Activated CD4-positive, alpha-beta T cell treated with anti-CD3 and anti-CD28 coated beads, Interleukin-2, Interleukin-4, amounts not matched to agents 100 ng/mL and 50 ng/mL, durations not matched to agents 16 hours and 8 hours (primary cell): ENCODE measurements around the gene PLAAT5.

Experiments
- DNase-seq: peaks from one replicate; pipeline ENCODE4 v3.0.0-alpha.2; 2020; ENCODE audit warnings: low spot score

Gene PLAAT5

GRCh38 chr11:63511048-63511748 is 20.2 kb upstream of the PLAAT5 start:
- no peak for DNase-seq

GRCh38 chr11:63510360-63511047 is 19.5 kb upstream of the PLAAT5 start:
- no peak for DNase-seq

- DNase-seq, result no peak
Observed at GRCh38 chr11:63508745-63509144, 17.8 kb upstream of the PLAAT5 start.

GRCh38 chr11:63508009-63508408 is 17.0 kb upstream of the PLAAT5 start:
- DNase-seq, result peak; percentile 11

GRCh38 chr11:63507511-63507910 is 16.5 kb upstream of the PLAAT5 start:
- no peak for DNase-seq

- DNase-seq, result no peak
Observed at GRCh38 chr11:63506876-63507275, 15.9 kb upstream of the PLAAT5 start.

- no peak for DNase-seq
Observed at GRCh38 chr11:63505857-63506528, 15.0 kb upstream of the PLAAT5 start, which contains the start of gene LGALS12. LGALS12 (plus strand) TSS chr11:63506084; CDS start chr11:63506459, 375 bp downstream.

GRCh38 chr11:63504933-63505586 is 14.1 kb upstream of the PLAAT5 start:
- no peak for DNase-seq

GRCh38 chr11:63504054-63504453 is 13.1 kb upstream of the PLAAT5 start:
- no peak for DNase-seq

GRCh38 chr11:63503492-63503891 is 12.5 kb upstream of the PLAAT5 start:
- no peak for DNase-seq

GRCh38 chr11:63502252-63502820 is 11.4 kb upstream of the PLAAT5 start:
- no peak for DNase-seq

GRCh38 chr11:63501236-63501635 is 10.3 kb upstream of the PLAAT5 start:
- no peak for DNase-seq

- no peak for DNase-seq
Observed at GRCh38 chr11:63499874-63500273, 8.9 kb upstream of the PLAAT5 start.

GRCh38 chr11:63494975-63495374 is 4.0 kb upstream of the PLAAT5 start:
- no peak for DNase-seq

- no peak for DNase-seq
Observed at GRCh38 chr11:63493127-63493526, 2.2 kb upstream of the PLAAT5 start.

- DNase-seq, result no peak
Observed at GRCh38 chr11:63492441-63492840, 1.5 kb upstream of the PLAAT5 start.

- DNase-seq, result peak; percentile 22
Observed at GRCh38 chr11:63491636-63492372, 837 bp upstream of the PLAAT5 start.

GRCh38 chr11:63491240-63491587 is 247 bp upstream of the PLAAT5 start:
- no peak for DNase-seq

- DNase-seq, result no peak
Observed at GRCh38 chr11:63489879-63490278, 1.1 kb downstream of the PLAAT5 start.

- DNase-seq, result no peak
Observed at GRCh38 chr11:63488789-63489188, 2.2 kb downstream of the PLAAT5 start.

GRCh38 chr11:63485777-63486176 is 5.2 kb downstream of the PLAAT5 start:
- DNase-seq, result no peak

GRCh38 chr11:63480039-63480438 is 10.9 kb downstream of the PLAAT5 start:
- DNase-seq, result no peak
